Activated CD4-positive, alpha-beta T cell treated with anti-CD3 and anti-CD28 coated beads for 4 hours (primary cell): Measurements from ENCODE around the gene NUAK1.

Source experiments
- DNase-seq, 2 donors: peaks; one replicate each; pipeline ENCODE4 v3.0.0-alpha.2; 2020

NUAK1 gene

GRCh38 chr12:106138633-106139421 lies at the start of gene NUAK1:
Gene NUAK1, minus strand, starts transcription at chr12:106138954. Its CDS starts 301 bp downstream, at chr12:106138653.
- DNase-seq: no peak

- no peak for DNase-seq
Observed at GRCh38 chr12:106188256-106188655, 49.5 kb upstream of the NUAK1 start.

GRCh38 chr12:106187842-106188241 lies 49.1 kb upstream of the NUAK1 start:
- DNase-seq: no peak

GRCh38 chr12:106187155-106187789 lies 48.5 kb upstream of the NUAK1 start:
- DNase-seq: no peak

- DNase-seq: no peak
Observed at GRCh38 chr12:106183735-106184134, 45.0 kb upstream of the NUAK1 start.

- no peak for DNase-seq
Observed at GRCh38 chr12:106181401-106182114, 42.8 kb upstream of the NUAK1 start.

- DNase-seq: no peak
Observed at GRCh38 chr12:106179086-106179485, 40.3 kb upstream of the NUAK1 start.

GRCh38 chr12:106178562-106178961 lies 39.8 kb upstream of the NUAK1 start:
- no peak for DNase-seq

- DNase-seq: no peak
Observed at GRCh38 chr12:106176560-106176959, 37.8 kb upstream of the NUAK1 start.

GRCh38 chr12:106174876-106175275 lies 36.1 kb upstream of the NUAK1 start:
- DNase-seq: no peak

GRCh38 chr12:106173442-106173841 lies 34.7 kb upstream of the NUAK1 start:
- no peak for DNase-seq

- DNase-seq: no peak
Observed at GRCh38 chr12:106171117-106171750, 32.5 kb upstream of the NUAK1 start.

- DNase-seq: no peak
Observed at GRCh38 chr12:106170285-106170684, 31.5 kb upstream of the NUAK1 start.

GRCh38 chr12:106163712-106164111 lies 25.0 kb upstream of the NUAK1 start:
- DNase-seq: no peak

GRCh38 chr12:106161491-106161890 lies 22.7 kb upstream of the NUAK1 start:
- no peak for DNase-seq

GRCh38 chr12:106160915-106161314 lies 22.2 kb upstream of the NUAK1 start:
- DNase-seq: no peak

GRCh38 chr12:106157802-106158201 lies 19.0 kb upstream of the NUAK1 start:
- DNase-seq: no peak

GRCh38 chr12:106154751-106155273 lies 16.1 kb upstream of the NUAK1 start:
- no peak for DNase-seq

GRCh38 chr12:106152334-106152733 lies 13.6 kb upstream of the NUAK1 start:
- no peak for DNase-seq

GRCh38 chr12:106150555-106150954 lies 11.8 kb upstream of the NUAK1 start:
- no peak for DNase-seq

- DNase-seq: no peak
Observed at GRCh38 chr12:106149096-106149784, 10.5 kb upstream of the NUAK1 start.

- no peak for DNase-seq
Observed at GRCh38 chr12:106147956-106148355, 9.2 kb upstream of the NUAK1 start.
